ENCODE data around the gene DAB2IP.
"Not testable (repeated sequence)": the region's sequence is repeated elsewhere in the genome, so short reads cannot be mapped to it uniquely, and the experiment has no call there.

Gene DAB2IP

GRCh38 chr9:121620325-121620673, 31.1 kb upstream of the DAB2IP start:
- no peaks in the 10 kb centered on the region for H3K36me3 Mint-ChIP-seq
- H3K27me3 Mint-ChIP-seq, result peaks cover 10% of the 10 kb centered on the region
- no peak overlapping the region for H3K27ac Mint-ChIP-seq
- no peaks in the 10 kb centered on the region for H3K4me1 Mint-ChIP-seq
- no peak overlapping the region for H3K4me3 Mint-ChIP-seq
- H3K9me3 Mint-ChIP-seq, result no peaks in the 10 kb centered on the region

- H3K9me3 Mint-ChIP-seq, result no peaks in the 10 kb centered on the region
- H3K4me1 Mint-ChIP-seq, result no peaks in the 10 kb centered on the region
- no peaks in the 10 kb centered on the region for H3K36me3 Mint-ChIP-seq
- H3K4me3 Mint-ChIP-seq, result no peak overlapping the region
- peaks cover 9% of the 10 kb centered on the region for H3K27me3 Mint-ChIP-seq
- no peak overlapping the region for H3K27ac Mint-ChIP-seq
Observed at GRCh38 chr9:121620777-121621449, 30.5 kb upstream of the DAB2IP start.

- H3K27ac Mint-ChIP-seq, result no peak overlapping the region
- H3K27me3 Mint-ChIP-seq, result peaks cover 6% of the 10 kb centered on the region
- H3K9me3 Mint-ChIP-seq, result no peaks in the 10 kb centered on the region
- H3K4me3 Mint-ChIP-seq, result no peak overlapping the region
- H3K36me3 Mint-ChIP-seq, result no peaks in the 10 kb centered on the region
- no peaks in the 10 kb centered on the region for H3K4me1 Mint-ChIP-seq
Observed at GRCh38 chr9:121622387-121623203, 28.8 kb upstream of the DAB2IP start.

- H3K36me3 Mint-ChIP-seq, H3K27ac Mint-ChIP-seq, H3K4me1 Mint-ChIP-seq, H3K27me3 Mint-ChIP-seq, H3K9me3 Mint-ChIP-seq, H3K4me3 Mint-ChIP-seq: not testable (repeated sequence)
Observed at GRCh38 chr9:121623430-121623829, 28.0 kb upstream of the DAB2IP start.

- H3K4me3 Mint-ChIP-seq, result no peak overlapping the region
- H3K27me3 Mint-ChIP-seq, result peaks cover 8% of the 10 kb centered on the region
- H3K9me3 Mint-ChIP-seq, result no peaks in the 10 kb centered on the region
- H3K36me3 Mint-ChIP-seq, result no peaks in the 10 kb centered on the region
- H3K27ac Mint-ChIP-seq, result no peak overlapping the region
- H3K4me1 Mint-ChIP-seq, result no peaks in the 10 kb centered on the region
Observed at GRCh38 chr9:121625590-121625989, 25.8 kb upstream of the DAB2IP start.

- Mint-ChIP-seq H3K9me3 (no peaks in the 10 kb centered on the region), H3K4me3 (no peak overlapping the region), H3K4me1 (no peaks in the 10 kb centered on the region), H3K27me3 (peaks cover 8% of the 10 kb centered on the region), H3K27ac (no peak overlapping the region), H3K36me3 (no peaks in the 10 kb centered on the region)
Observed at GRCh38 chr9:121626012-121626411, 25.4 kb upstream of the DAB2IP start.

- Mint-ChIP-seq H3K27me3 (peaks cover 8% of the 10 kb centered on the region), H3K36me3 (no peaks in the 10 kb centered on the region), H3K4me3 (no peak overlapping the region), H3K27ac (no peak overlapping the region), H3K9me3 (no peaks in the 10 kb centered on the region), H3K4me1 (no peaks in the 10 kb centered on the region)
Observed at GRCh38 chr9:121627427-121627826, 24.0 kb upstream of the DAB2IP start.

GRCh38 chr9:121628401-121628800, 23.0 kb upstream of the DAB2IP start:
- Mint-ChIP-seq H3K36me3 (no peaks in the 10 kb centered on the region), H3K4me1 (no peaks in the 10 kb centered on the region), H3K27me3 (peaks cover 10% of the 10 kb centered on the region), H3K4me3 (no peak overlapping the region), H3K9me3 (no peaks in the 10 kb centered on the region), H3K27ac (no peak overlapping the region)

GRCh38 chr9:121631115-121631514, 20.3 kb upstream of the DAB2IP start:
- no peak overlapping the region for H3K27ac Mint-ChIP-seq
- peaks cover 7% of the 10 kb centered on the region for H3K27me3 Mint-ChIP-seq
- H3K4me1 Mint-ChIP-seq, result no peaks in the 10 kb centered on the region
- H3K9me3 Mint-ChIP-seq, result no peaks in the 10 kb centered on the region
- H3K4me3 Mint-ChIP-seq, result no peak overlapping the region
- no peaks in the 10 kb centered on the region for H3K36me3 Mint-ChIP-seq

- Mint-ChIP-seq H3K36me3 (no peaks in the 10 kb centered on the region), H3K4me3 (no peak overlapping the region), H3K27me3 (peaks cover 6% of the 10 kb centered on the region), H3K9me3 (no peaks in the 10 kb centered on the region), H3K4me1 (no peaks in the 10 kb centered on the region), H3K27ac (no peak overlapping the region)
Observed at GRCh38 chr9:121631978-121632418, 19.4 kb upstream of the DAB2IP start.

GRCh38 chr9:121633119-121633714, 18.2 kb upstream of the DAB2IP start:
- H3K4me3 Mint-ChIP-seq, result no peak overlapping the region
- H3K4me1 Mint-ChIP-seq, result no peaks in the 10 kb centered on the region
- no peaks in the 10 kb centered on the region for H3K36me3 Mint-ChIP-seq
- H3K9me3 Mint-ChIP-seq, result no peaks in the 10 kb centered on the region
- H3K27ac Mint-ChIP-seq, result no peak overlapping the region
- H3K27me3 Mint-ChIP-seq, result peaks cover 6% of the 10 kb centered on the region

GRCh38 chr9:121633736-121634135, 17.7 kb upstream of the DAB2IP start:
- Mint-ChIP-seq H3K4me3 (no peak overlapping the region), H3K4me1 (no peaks in the 10 kb centered on the region), H3K27ac (no peak overlapping the region), H3K27me3 (peaks cover 3% of the 10 kb centered on the region), H3K9me3 (no peaks in the 10 kb centered on the region), H3K36me3 (no peaks in the 10 kb centered on the region)

- Mint-ChIP-seq H3K27me3 (peaks cover 3% of the 10 kb centered on the region), H3K27ac (no peak overlapping the region), H3K36me3 (no peaks in the 10 kb centered on the region), H3K4me3 (no peak overlapping the region), H3K9me3 (no peaks in the 10 kb centered on the region), H3K4me1 (no peaks in the 10 kb centered on the region)
Observed at GRCh38 chr9:121634329-121635261, 16.8 kb upstream of the DAB2IP start.

- no peaks in the 10 kb centered on the region for H3K36me3 Mint-ChIP-seq
- H3K27me3 Mint-ChIP-seq, result peaks cover 3% of the 10 kb centered on the region
- peak overlapping the region; percentile 12 for H3K27ac Mint-ChIP-seq
- no peak overlapping the region for H3K4me3 Mint-ChIP-seq
- no peaks in the 10 kb centered on the region for H3K9me3 Mint-ChIP-seq
- H3K4me1 Mint-ChIP-seq, result no peaks in the 10 kb centered on the region
Observed at GRCh38 chr9:121635300-121635876, 16.0 kb upstream of the DAB2IP start.

GRCh38 chr9:121636341-121636865, 15.0 kb upstream of the DAB2IP start:
- Mint-ChIP-seq H3K36me3 (no peaks in the 10 kb centered on the region), H3K4me1 (no peaks in the 10 kb centered on the region), H3K9me3 (no peaks in the 10 kb centered on the region), H3K4me3 (no peak overlapping the region), H3K27me3 (peaks cover 3% of the 10 kb centered on the region), H3K27ac (no peak overlapping the region)

Data from activated naive CD4-positive, alpha-beta T cell treated with anti-CD3 and anti-CD28 coated beads, Interleukin-2, amount 50 U/mL, for 24 hours (primary cell).